Naive B cell (primary cell): ENCODE measurements around the gene VWCE. TPM values are rescaled to one million over a fixed set of nuclear protein-coding genes. Genes with fewer than 3 reads are reported as not detected.
"Not testable (repeated sequence)": the region's sequence is repeated elsewhere in the genome, so short reads cannot be mapped to it uniquely, and the experiment has no call there.

ENCODE experiments used
- ATAC-seq, 2 donors: fragments of 150-1000 bp; cut with Tn5 transposase; 2 replicates each; pipeline ENCODE4 v1.10.0; 2021; ENCODE audit warnings: low read depth in 2 of 2, mild to moderate bottlenecking in 2 of 2, moderate library complexity in 2 of 2
- DNase-seq: peaks from one replicate; pipeline ENCODE4 v3.0.0; 2022
- H3K27ac Mint-ChIP-seq, 6 donors: one replicate each; pipeline ENCODE4 v1.8.0; 2020 to 2022; ENCODE audit warnings: mild to moderate bottlenecking in 6 of 6, mixed read lengths in 6 of 6, moderate library complexity in 5 of 6, inconsistent platforms in 2 of 6
- H3K27me3 Mint-ChIP-seq, 3 donors: one replicate each; pipeline ENCODE4 v1.8.0; 2021 to 2022; ENCODE audit warnings: mixed read lengths in 3 of 3, mild to moderate bottlenecking in 1 of 3
- H3K36me3 Mint-ChIP-seq, 2 donors: one replicate each; pipeline ENCODE4 v1.8.0; 2020 to 2022; ENCODE audit warnings: mixed read lengths in 2 of 2, inconsistent platforms in 1 of 2, mild to moderate bottlenecking in 1 of 2
- H3K4me1 Mint-ChIP-seq, 3 donors: one replicate each; pipeline ENCODE4 v1.8.0; 2020 to 2022; ENCODE audit warnings: mixed read lengths in 3 of 3, inconsistent platforms in 1 of 3, mild to moderate bottlenecking in 1 of 3, moderate library complexity in 1 of 3
- H3K4me3 Mint-ChIP-seq, 8 donors: one replicate each; pipeline ENCODE4 v1.8.0; 2020 to 2022; ENCODE audit warnings: mild to moderate bottlenecking in 8 of 8, mixed read lengths in 8 of 8, moderate library complexity in 8 of 8, inconsistent platforms in 2 of 8
- H3K9me3 Mint-ChIP-seq, 7 donors: one replicate each; pipeline ENCODE4 v1.8.0; 2020 to 2022; ENCODE audit warnings: mixed read lengths in 7 of 7, mild to moderate bottlenecking in 5 of 7, inconsistent platforms in 2 of 7, moderate library complexity in 1 of 7
- polyA plus RNA-seq, 6 donors: library from polyadenylated mRNA; unstranded; fragments of 300-500 nt; fragmentation: Illumina TruSeq; gene quantifications; one replicate each; pipeline ENCODE4 v1.2.3, GENCODE V29; 2021; ENCODE audit warnings: low read depth in 6 of 6

Gene VWCE
- polyA plus RNA-seq, 6 donors from 2014 or later: 0.24 to 0.79 (median 0.76) TPM; not detected in 3

- not testable (repeated sequence) for H3K27me3 Mint-ChIP-seq, H3K36me3 Mint-ChIP-seq, ATAC-seq, H3K9me3 Mint-ChIP-seq, H3K4me3 Mint-ChIP-seq, DNase-seq, H3K27ac Mint-ChIP-seq, H3K4me1 Mint-ChIP-seq
Measured at GRCh38 chr11:61249201-61249600, 45.9 kb downstream of the VWCE start.

GRCh38 chr11:61248071-61248470, 47.0 kb downstream of the VWCE start:
- not testable (repeated sequence) for H3K27me3 Mint-ChIP-seq, DNase-seq, H3K4me1 Mint-ChIP-seq, H3K4me3 Mint-ChIP-seq, ATAC-seq, H3K36me3 Mint-ChIP-seq, H3K9me3 Mint-ChIP-seq
- H3K27ac Mint-ChIP-seq: peak overlapping the region in 1 of 6 donors; percentile 71

- not testable (repeated sequence) for H3K27ac Mint-ChIP-seq, H3K36me3 Mint-ChIP-seq, ATAC-seq, DNase-seq, H3K27me3 Mint-ChIP-seq, H3K4me1 Mint-ChIP-seq, H3K9me3 Mint-ChIP-seq, H3K4me3 Mint-ChIP-seq
Measured at GRCh38 chr11:61245284-61245964, 49.7 kb downstream of the VWCE start.

- not testable (repeated sequence) for H3K4me3 Mint-ChIP-seq, ATAC-seq, H3K9me3 Mint-ChIP-seq, H3K27me3 Mint-ChIP-seq, H3K36me3 Mint-ChIP-seq, H3K27ac Mint-ChIP-seq, DNase-seq, H3K4me1 Mint-ChIP-seq
Measured at GRCh38 chr11:61241526-61241925, 53.6 kb downstream of the VWCE start.

- not testable (repeated sequence) for DNase-seq, H3K4me1 Mint-ChIP-seq, H3K36me3 Mint-ChIP-seq, H3K27me3 Mint-ChIP-seq, H3K27ac Mint-ChIP-seq, H3K9me3 Mint-ChIP-seq, H3K4me3 Mint-ChIP-seq, ATAC-seq
Measured at GRCh38 chr11:61240875-61241274, 54.2 kb downstream of the VWCE start, which contains the start of gene PGA5. PGA5 (plus strand) TSS chr11:61241175; CDS start chr11:61241227, 52 bp downstream.

- ATAC-seq, H3K9me3 Mint-ChIP-seq, H3K27me3 Mint-ChIP-seq: not testable (repeated sequence)
Measured at GRCh38 chr11:61240288-61240687, 54.8 kb downstream of the VWCE start.

GRCh38 chr11:61237130-61237529, 58.0 kb downstream of the VWCE start:
- DNase-seq, H3K4me3 Mint-ChIP-seq, H3K4me1 Mint-ChIP-seq, ATAC-seq, H3K36me3 Mint-ChIP-seq, H3K27ac Mint-ChIP-seq, H3K9me3 Mint-ChIP-seq, H3K27me3 Mint-ChIP-seq: not testable (repeated sequence)

More at GRCh38 chr11:61240288-61240687, 54.8 kb downstream of the VWCE start:
- not testable (repeated sequence) for H3K4me3 Mint-ChIP-seq, H3K36me3 Mint-ChIP-seq, H3K27ac Mint-ChIP-seq, H3K4me1 Mint-ChIP-seq, DNase-seq

- not testable (repeated sequence) for ATAC-seq, H3K4me1 Mint-ChIP-seq, H3K27me3 Mint-ChIP-seq, H3K36me3 Mint-ChIP-seq, H3K27ac Mint-ChIP-seq, H3K4me3 Mint-ChIP-seq, H3K9me3 Mint-ChIP-seq, DNase-seq
Measured at GRCh38 chr11:61232548-61233145, 62.5 kb downstream of the VWCE start.

- not testable (repeated sequence) for H3K9me3 Mint-ChIP-seq
Measured at GRCh38 chr11:61231585-61231984, 63.5 kb downstream of the VWCE start.

GRCh38 chr11:61231033-61231432, 64.1 kb downstream of the VWCE start:
- not testable (repeated sequence) for H3K4me3 Mint-ChIP-seq, H3K27ac Mint-ChIP-seq, H3K4me1 Mint-ChIP-seq, H3K9me3 Mint-ChIP-seq, ATAC-seq, H3K27me3 Mint-ChIP-seq, H3K36me3 Mint-ChIP-seq, DNase-seq

More at GRCh38 chr11:61231585-61231984, 63.5 kb downstream of the VWCE start:
- ATAC-seq, DNase-seq, H3K27me3 Mint-ChIP-seq, H3K36me3 Mint-ChIP-seq, H3K27ac Mint-ChIP-seq, H3K4me1 Mint-ChIP-seq, H3K4me3 Mint-ChIP-seq: not testable (repeated sequence)

- not testable (repeated sequence) for H3K36me3 Mint-ChIP-seq, DNase-seq, H3K4me1 Mint-ChIP-seq, H3K27ac Mint-ChIP-seq, ATAC-seq, H3K4me3 Mint-ChIP-seq, H3K9me3 Mint-ChIP-seq, H3K27me3 Mint-ChIP-seq
Measured at GRCh38 chr11:61229458-61229857, 65.7 kb downstream of the VWCE start.

GRCh38 chr11:61226457-61227137, 68.5 kb downstream of the VWCE start:
- not testable (repeated sequence) for DNase-seq, H3K9me3 Mint-ChIP-seq

GRCh38 chr11:61222692-61223091, 72.4 kb downstream of the VWCE start:
- not testable (repeated sequence) for H3K27me3 Mint-ChIP-seq, H3K9me3 Mint-ChIP-seq, H3K36me3 Mint-ChIP-seq, H3K4me3 Mint-ChIP-seq, ATAC-seq, H3K27ac Mint-ChIP-seq, DNase-seq, H3K4me1 Mint-ChIP-seq

More at GRCh38 chr11:61226457-61227137, 68.5 kb downstream of the VWCE start:
- not testable (repeated sequence) for H3K27me3 Mint-ChIP-seq, H3K4me3 Mint-ChIP-seq, H3K36me3 Mint-ChIP-seq, H3K4me1 Mint-ChIP-seq, ATAC-seq, H3K27ac Mint-ChIP-seq

GRCh38 chr11:61222047-61222446, 73.1 kb downstream of the VWCE start, which contains the start of gene PGA4:
PGA4 (plus strand) TSS chr11:61222347; CDS start chr11:61222401, 54 bp downstream.
- not testable (repeated sequence) for H3K27me3 Mint-ChIP-seq, H3K4me1 Mint-ChIP-seq, ATAC-seq, H3K9me3 Mint-ChIP-seq, DNase-seq, H3K27ac Mint-ChIP-seq, H3K36me3 Mint-ChIP-seq, H3K4me3 Mint-ChIP-seq
